Activated gamma-delta T cell (primary cell): ENCODE measurements around the gene WFIKKN1.

ENCODE experiments used
- DNase-seq: peaks from one replicate; lab custom pipeline; 2025; lab: John Stamatoyannopoulos, UW
- total RNA-seq, 2 donors: gene quantifications; one replicate each; lab custom pipeline; 2026; lab: John Stamatoyannopoulos, UW

Gene WFIKKN1, protein sequence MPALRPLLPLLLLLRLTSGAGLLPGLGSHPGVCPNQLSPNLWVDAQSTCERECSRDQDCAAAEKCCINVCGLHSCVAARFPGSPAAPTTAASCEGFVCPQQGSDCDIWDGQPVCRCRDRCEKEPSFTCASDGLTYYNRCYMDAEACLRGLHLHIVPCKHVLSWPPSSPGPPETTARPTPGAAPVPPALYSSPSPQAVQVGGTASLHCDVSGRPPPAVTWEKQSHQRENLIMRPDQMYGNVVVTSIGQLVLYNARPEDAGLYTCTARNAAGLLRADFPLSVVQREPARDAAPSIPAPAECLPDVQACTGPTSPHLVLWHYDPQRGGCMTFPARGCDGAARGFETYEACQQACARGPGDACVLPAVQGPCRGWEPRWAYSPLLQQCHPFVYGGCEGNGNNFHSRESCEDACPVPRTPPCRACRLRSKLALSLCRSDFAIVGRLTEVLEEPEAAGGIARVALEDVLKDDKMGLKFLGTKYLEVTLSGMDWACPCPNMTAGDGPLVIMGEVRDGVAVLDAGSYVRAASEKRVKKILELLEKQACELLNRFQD
- total RNA-seq, result 0.31 to 0.41 reads per million in 2 donors

DNA sequence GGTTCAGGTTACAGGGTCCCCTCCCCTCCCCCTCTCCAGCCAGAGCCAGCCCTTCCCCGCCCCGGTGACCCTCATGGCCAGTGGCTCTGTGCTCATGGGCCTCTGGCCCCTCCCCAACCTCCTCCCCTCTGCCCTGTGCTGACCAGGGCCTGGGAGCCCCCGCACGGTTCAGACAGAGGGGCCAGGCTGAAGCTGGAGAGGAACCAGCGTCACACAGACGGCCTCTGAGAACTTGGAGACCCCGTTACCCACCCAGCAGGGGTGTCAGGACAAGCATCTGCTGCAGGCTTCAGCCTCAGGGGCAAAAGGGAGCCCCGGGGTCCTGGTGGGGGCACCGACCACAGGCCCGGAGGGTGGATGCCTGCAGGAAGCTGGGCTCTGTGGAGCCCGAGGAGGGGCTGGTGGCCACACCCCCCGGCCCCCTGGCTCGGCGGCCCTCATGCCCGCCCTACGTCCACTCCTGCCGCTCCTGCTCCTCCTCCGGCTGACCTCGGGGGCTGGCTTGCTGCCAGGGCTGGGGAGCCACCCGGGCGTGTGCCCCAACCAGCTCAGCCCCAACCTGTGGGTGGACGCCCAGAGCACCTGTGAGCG lies at the start of gene WFIKKN1:
Gene WFIKKN1 (plus strand): TSS at position 171 of the 591 bp plus-strand sequence. CDS start 269 bp downstream, at position 440.
- DNase-seq, result no peak

DNA sequence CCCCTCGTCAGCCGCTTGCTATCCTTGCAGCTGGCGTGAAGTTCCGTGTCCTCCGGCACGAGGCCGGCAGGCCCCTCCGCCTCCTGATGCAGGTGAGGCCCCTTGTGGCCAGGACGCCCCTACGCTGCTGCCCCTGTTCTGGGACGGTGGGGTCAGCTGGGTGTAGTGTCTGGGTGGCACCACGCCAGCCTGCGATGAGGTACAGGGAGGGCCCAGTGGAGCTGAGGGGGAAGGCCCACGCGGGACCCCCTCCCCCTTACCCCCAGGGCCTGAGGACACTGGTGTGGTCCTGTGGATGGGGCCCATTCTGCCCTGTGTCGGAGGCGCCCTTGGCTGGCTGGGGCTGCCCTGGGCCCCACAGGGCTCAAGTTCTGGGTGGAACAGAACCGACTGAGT lies 48.6 kb upstream of the WFIKKN1 start:
- DNase-seq, result no peak

DNA sequence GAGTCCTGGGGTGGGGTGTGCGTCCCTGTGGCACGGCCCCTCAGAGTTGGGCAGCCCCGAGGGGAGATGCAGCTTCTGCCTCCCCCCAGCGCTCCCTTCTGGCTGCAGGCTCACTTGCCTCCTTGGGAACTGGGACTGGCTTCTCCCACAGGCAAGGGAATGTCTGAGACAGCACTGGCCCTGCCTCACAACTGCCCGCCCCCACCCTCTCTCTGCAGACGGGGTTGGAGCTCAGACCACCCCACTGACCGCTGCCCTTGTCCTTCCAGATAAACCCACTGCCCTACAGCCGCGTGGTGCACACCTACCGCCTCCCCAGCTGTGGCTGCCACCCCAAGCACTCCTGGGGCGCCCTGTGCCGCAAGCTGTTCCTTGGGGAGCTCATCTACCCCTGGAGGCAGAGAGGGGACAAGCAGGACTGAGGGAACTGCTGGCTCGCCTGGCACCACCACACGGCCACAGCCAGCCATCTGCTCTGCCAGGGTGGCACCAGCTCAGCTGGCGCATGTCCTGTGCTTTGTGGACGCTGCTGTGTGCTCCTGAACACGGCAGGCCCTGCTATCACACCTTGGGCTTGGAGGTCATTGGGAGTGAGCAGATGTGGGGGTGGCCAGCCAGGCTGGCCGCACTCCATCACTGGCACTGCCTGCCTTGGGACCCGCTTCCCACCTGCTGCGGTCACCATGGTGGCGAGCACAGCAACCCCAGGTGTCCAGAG lies 48.0 kb upstream of the WFIKKN1 start:
- no peak for DNase-seq

DNA sequence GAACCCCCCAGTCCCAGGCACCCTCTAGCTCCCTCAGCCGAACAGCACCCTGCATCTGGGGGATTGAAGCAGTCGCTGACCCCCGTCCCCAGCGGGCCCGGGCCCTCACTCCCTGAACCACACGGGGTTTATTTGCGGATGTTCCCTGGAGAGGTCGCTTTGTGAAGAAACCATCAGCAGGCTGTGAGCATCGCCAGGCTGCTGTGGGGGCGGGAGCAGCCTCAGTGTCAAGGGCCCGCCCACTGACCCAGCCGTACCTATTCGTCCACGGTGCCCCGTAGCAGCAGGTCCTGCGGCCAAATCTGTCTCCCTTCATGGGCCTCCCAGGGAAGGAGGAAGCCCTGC lies 47.3 kb upstream of the WFIKKN1 start:
- no peak for DNase-seq

DNA sequence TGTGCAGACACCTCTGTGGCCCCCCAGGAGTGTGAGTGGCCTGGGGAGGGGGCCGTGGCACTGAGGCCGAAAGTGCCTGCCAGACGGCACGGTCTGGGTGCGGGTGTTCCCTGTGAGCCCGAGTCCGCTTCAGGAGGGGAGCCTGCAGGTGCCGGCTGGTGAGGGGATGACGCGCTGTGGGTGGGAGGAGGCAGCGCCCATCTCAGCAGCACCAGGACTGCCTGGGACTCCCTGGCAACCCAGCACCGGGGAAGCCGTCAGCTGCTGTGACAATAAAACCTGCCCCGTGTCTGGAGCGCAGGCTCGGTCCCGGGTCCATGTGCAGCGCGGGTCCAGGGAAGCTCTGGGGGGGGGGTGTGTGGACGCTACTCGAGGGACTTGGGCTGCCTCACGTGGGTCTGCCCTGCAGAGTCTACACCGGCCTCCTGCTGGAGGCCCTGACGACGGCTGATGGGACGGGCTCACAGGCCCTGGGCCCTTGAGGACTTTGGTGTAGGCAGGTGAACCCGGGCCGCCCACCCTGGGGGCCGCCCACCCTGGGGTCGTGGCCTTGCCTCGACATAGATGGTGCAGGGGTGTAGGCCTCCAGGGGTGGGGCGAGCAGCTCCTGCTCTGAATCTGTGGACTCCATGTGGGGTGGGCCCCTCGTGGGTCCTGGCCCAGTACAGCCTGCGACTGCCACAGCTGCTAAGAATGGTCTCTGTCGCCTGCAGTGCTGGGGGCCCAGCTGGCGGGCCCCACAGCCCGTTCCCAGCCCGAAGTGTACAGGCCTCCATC lies 46.8 kb upstream of the WFIKKN1 start:
- DNase-seq, result no peak

DNA sequence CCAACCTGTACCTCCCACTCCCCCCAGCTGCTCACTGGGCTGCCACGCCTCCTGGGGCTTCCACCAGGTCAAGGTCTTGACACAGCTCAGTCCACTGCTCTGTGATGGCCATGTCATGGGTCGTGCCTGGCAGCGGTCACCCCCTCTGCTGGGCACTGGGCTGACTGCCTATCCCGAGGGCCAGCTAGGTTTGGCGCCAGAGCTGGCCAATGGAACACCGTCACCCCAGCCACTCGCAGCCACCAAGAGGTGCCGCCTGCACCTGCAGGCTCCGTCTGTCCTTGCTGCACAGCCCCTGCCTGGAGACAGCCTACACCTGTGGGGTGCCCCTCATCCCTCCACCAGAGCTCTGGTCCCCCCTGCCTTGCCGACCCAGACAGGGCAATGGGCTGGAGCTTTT lies 45.4 kb upstream of the WFIKKN1 start:
- DNase-seq, result no peak

DNA sequence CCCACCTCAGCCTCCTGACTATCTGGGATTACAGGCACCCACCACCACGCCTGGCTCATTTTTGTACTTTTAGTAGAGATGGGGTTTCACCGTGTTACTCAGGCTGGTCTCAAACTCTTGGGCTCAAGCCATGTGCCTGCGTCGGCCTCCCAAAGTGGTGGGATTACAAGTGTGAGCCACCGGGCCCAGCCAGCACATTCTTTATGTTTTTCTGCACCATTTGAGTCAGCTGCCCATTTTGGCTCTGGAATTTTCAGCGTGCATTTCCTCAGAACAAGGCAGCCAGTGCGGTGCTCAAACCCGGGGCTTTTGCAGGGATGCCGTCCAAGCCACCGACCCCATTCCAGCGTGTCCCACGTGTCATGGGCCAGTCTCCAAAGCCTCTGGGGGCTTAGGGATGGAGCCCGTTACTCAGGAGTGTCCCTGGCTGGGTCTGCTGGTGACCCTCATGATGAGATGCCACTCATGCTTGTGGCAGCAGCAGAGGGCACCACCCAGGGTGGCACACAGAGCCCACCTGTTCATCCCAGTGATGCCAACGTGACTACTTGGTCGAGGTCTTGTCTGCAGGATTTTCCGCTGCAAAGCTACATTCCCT lies 44.6 kb upstream of the WFIKKN1 start:
- no peak for DNase-seq

DNA sequence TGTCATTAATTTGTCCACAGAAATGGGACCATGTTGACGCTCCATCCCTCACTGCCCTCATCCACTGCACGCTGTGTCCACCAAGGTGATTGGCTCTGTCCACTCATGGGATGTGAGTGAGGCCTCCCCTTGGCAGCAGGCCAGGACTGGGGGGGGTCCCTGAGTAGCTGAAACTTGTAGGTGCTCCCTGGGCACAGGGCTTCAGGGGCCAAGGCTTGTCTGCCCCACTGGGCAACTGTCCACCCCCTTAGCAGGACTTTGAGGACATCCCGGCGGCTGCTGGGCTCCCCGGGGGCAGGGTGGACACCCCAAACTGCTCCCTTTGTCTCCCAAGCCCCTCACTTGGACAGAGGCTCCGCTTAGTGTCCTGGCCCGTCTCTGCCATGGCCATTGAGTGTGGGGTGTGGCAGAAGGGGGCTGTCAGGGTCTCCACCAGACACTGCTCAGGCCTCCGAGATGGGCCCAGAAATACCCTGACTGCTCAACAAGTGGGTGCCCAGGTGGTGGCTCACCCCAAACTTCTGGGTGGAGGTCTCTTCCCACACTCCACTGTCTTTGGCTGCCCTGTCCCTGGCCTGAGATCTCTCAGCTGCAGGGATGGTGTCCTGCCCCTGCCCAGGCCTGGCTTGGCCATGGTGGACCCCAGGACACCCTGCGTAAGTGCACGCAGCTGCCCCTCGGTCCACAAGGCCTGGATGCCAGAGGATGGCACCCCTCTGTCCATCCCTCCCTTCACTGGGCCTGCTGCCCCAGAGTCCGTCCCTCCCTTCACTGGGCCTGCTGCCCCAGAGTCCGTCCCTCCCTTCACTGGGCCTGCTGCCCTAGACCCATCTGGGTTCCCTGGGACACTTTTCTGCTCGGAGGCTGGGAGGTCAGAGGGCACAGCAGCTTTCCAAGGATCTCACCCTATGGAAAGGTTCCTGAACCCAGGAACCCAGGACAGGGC lies 43.9 kb upstream of the WFIKKN1 start:
- no peak for DNase-seq

DNA sequence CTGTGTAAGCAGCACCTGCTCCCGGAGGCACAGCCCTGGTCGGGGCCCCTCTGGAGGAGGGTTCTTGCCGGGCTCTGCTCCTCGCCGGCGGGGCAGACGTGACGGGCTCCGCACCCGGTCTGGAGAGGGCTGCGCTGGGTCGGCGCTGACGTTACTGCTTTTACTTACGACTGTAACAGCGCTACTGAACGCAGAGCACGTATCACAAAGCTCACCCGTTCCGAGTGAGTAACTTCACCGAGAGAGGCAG lies 42.2 kb upstream of the WFIKKN1 start:
- peak; percentile 44 for DNase-seq

DNA sequence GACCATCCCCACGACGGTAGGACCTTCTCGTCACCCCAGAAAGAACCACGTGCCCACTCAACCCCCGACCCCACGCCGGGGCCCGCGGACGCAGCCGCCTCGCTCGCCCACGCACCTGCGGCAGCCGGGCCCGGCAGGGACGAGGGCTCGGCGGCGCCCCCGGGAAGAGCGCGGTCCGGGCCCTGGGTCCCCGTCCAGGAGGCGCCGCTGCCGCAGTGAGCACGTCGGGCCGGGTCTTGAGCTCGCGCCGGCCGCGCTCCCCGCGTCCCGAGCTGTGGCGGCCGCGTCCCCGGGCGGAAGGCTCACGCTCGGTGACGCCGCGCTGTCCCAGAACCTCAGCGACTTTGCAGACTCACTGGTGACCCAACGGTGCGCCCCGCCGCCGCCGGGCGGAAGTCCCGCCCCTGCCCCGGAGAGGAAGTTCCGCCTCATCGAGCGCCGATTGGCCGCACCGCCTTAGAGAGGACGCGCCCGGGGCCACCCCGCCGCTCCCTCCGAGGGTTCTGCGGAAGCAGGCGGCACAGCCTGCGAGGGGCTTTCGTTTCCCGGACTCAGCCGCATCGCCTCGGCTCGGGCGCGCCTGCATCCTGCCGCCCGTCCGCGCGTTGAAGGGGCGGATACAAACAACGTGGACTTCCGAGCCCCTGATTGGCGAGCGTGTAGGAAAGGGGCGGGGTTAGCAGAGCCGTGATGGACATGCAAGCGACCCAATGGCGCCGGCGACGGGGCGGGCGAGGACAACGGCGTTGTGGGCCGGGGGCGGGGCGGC lies 41.7 kb upstream of the WFIKKN1 start:
- peak; percentile 99 for DNase-seq

DNA sequence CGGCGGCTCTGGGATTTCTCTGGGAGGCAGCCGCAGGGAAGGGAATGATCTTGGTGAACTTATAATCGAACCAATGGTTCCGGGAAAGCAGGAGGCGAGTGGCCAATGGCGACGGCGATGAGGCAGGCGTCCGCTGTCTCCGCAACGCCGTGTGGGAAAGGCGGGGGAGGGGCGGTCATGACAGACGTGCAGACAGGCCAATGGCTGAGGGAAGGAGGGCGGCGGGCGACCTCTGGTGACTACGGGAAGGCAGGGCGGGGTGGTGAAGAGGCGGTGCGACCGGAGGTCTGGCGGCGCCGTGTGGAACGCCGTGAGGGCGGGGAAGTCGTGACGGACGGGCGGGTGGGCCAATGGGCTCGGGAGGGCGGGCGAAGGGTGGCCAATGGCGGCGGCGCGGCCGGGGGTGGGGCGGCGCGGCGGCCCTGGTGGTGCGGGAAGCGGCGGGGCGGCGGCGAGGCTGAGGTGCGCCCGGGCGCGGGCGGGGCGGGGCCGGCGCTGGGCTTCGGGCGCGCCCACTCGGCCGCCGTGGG lies 41.1 kb upstream of the WFIKKN1 start, which contains the start of gene RAB40C:
Gene RAB40C (plus strand): TSS at position 409 of the 530 bp plus-strand sequence. CDS start 226 bp downstream, outside the sequence.
- DNase-seq, result peak; percentile 98

DNA sequence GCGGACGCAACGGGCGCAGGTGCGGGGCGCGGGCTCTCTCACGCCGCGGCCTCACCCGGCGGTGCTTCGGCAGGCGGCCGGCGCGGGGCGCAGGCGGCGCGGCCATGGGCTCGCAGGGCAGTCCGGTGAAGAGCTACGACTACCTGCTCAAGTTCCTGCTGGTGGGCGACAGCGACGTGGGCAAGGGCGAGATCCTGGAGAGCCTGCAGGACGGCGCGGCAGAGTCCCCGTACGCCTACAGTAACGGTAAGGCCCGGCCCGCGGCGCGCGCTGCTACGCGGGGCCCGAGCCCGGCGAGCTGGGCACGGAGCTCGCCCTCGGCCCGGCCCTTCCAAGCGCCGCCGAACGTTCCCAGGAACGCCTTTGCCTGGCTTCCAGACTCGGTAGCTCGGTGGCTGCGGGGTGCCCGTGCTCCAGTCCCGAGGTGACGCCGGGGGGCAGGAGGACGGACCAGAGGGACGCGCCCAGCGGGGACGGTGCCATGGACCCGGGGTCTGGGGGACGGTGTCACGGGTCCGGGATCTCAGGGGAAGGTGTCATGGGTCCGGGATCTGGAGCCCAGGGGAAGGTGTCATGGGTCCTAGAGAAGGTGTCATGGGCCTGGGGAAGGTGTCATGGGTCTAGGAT lies 40.5 kb upstream of the WFIKKN1 start:
- DNase-seq, result no peak

DNA sequence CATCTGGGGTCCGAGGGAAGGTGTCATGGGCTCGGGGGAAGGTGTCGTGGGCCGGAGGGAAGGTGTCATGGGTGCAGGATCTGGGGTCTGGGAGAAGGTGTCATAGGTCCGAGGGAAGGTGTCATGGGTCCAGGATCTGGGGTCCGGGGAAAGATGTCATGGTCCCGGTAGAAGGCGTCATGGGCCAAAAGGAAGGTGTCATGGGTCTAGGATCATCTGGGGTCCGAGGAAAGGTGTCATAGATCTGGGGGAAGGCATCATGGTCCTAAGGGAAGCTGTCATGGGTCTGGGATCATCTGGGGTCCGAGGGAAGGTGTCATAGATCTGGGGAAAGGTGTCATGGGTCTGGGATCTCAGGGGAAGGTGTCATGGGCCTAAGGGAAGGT lies 40.0 kb upstream of the WFIKKN1 start:
- DNase-seq, result no peak

DNA sequence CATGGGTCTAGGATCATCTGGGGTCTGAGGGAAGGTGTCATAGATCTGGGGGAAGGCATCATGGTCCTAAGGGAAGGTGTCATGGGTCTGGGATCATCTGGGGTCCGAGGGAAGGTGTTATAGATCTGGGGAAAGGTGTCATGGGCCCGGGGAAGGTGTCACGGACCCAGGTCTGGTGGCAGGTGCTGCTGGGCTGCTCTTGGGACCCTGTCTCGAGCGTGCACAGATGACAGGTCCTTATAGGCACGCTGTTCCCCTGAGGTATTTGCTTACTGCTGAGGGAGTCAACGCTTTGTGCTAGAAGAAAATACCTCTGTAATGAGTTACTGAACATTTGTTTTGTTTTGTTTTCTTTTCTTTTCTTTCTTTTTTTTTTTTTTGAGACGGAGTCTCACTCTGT lies 39.6 kb upstream of the WFIKKN1 start:
- DNase-seq, result no peak

DNA sequence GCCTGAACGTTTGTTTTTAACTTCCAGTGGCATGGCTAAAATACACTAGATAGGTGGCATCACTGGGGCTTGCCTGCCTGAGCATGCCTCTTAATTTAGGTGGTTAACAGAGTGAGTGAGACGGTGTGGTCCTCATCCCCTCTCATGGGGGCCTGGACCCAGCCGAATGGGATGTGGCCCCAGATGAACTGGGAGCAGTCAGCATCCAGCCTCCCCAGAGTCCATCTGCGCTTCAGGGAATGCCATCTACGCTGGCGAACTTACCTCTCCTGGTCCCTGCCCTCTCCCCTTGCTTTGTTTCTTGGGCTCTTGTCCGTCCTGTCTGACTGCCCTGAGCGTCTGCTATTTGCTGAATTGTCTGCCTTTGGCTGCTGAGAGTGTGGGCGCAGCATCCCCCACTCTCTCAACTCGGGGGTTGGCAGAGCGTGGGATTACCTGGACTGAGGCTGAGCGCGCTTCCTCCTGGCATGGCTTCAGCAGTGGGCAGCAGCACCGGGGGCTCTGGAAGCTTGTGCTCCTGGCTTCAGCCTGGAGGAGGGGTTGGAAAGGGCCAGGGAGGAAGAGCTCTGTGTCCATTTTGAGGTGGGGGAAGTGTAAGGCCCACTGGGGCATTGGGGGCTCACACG lies 38.8 kb upstream of the WFIKKN1 start:
- no peak for DNase-seq

DNA sequence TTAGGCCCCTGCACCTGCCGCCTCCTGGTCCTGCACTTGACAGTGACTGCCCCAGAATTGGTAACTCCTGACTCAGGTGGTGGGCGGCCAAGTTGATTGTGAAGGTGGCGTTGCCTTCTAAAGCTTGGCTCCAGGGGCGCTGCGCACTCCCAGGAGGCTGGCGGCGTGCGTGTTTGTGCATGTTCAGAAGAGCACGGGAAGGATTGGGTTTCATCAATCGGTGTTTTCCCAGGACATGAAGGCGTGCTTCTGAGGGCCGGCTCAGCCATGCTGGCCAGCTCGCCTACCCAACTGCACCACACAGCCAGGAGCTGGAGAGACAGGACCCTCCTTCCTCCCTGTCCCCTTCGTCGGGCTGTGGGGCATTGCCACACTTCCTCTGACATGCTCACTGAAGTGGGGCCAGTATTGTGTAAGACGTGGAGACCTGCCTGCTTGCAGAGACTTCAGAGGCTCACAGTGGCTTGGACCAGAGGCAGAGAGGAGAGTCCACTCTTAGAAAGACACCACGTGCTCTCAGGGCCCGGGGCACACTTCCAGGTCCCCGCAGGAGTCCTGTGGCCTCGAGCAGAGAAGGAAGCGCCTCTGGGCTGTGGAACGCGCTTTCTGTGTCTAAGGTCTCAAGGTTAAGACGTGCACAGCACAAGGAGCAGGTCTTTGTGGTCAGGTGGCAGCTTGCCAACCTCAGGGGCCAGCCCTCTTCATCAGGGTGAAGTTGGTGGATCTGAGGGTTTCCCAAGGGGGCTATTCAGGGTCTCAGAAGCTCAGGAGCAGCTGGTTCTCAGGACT lies 38.1 kb upstream of the WFIKKN1 start:
- no peak for DNase-seq

DNA sequence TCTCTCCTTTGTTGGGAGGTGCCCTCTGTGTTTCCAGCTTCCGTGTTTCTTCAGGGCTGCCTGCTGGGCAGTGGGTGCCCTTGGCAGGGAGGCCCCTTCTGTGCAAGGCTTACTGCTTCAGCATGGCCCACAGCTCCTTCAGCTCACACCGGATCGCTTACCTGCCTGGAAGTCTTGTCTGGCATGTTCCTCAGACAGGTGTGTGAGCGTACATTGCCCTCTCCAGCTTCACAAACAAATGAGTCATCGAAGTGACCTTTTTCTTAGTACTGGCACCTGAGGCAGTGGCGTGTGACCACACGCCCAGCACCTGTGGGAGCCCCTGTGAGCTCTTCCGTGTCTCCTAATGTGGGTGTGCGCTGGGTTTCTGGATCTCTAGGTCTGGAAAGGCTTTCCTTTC lies 37.4 kb upstream of the WFIKKN1 start:
- no peak for DNase-seq

DNA sequence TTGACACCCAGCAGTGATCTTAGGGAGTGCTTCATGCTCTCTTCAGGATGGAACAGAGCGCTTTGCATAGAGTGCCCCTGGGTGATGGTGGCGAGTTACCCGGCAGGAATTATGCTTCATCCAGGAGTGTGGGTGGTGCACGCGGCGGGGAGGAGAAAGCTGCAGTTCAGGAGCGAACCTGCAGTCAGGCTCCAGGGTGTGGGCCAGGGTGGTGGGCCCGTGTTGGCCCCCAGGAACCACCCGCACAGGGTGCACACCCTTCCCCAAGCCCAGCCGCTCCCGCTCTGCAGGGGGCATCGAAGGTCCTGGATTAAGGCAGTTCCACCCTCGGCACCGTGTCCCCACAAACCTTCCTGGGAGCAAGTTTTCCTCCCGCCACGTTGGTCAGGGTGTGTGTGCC lies 37.0 kb upstream of the WFIKKN1 start:
- no peak for DNase-seq
